CD4-positive, CD25-positive, alpha-beta regulatory T cell (primary cell): ENCODE measurements around the gene RAPGEF2. TPM values are rescaled to one million over a fixed set of nuclear protein-coding genes. Genes with fewer than 3 reads are reported as not detected.
"Not testable (repeated sequence)": the region's sequence is repeated elsewhere in the genome, so short reads cannot be mapped to it uniquely, and the experiment has no call there.

Source experiments
- ATAC-seq, 2 donors: fragments of 150-1000 bp; cut with Tn5 transposase; one replicate each; pipeline ENCODE4 v1.10.0; 2021; ENCODE audit warnings: low read depth in 2 of 2, moderate number of reproducible peaks in 2 of 2, moderate library complexity in 1 of 2
- DNase-seq, 3 donors: peaks; one replicate each; pipeline versions ENCODE4 v3.0.0 to v3.0.0-alpha.2; 2012 to 2022; ENCODE audit warnings: mixed read lengths in 1 of 3
- H3K27ac ChIP-seq: one replicate; pipeline ENCODE4 v1.7.0; 2013; ENCODE audit warnings: mild to moderate bottlenecking, low read length; ENCODE audit not compliant: insufficient read depth, poor library complexity, severe bottlenecking
- H3K27me3 ChIP-seq: one replicate; pipeline ENCODE4 v1.7.0; 2013; ENCODE audit warnings: low read length; ENCODE audit not compliant: control insufficient read depth, insufficient read depth
- H3K36me3 ChIP-seq: one replicate; pipeline ENCODE4 v1.7.0; 2013; ENCODE audit warnings: mild to moderate bottlenecking, low read length, moderate library complexity; ENCODE audit not compliant: control insufficient read depth, insufficient read depth
- H3K4me1 ChIP-seq: 2 replicates; pipeline ENCODE4 v1.7.0; 2013; ENCODE audit warnings: mild to moderate bottlenecking, low read length; ENCODE audit not compliant: insufficient read depth, control insufficient read depth, poor library complexity, severe bottlenecking
- H3K4me3 ChIP-seq: one replicate; pipeline ENCODE4 v1.7.0; 2013; ENCODE audit warnings: low read depth, mild to moderate bottlenecking, low read length, moderate library complexity
- H3K9me3 ChIP-seq, 2 experiments: 1 replicate in 1 of 2; 2 replicates in 1 of 2; pipeline ENCODE4 v1.7.0; 2013; ENCODE audit warnings: low read length in 2 of 2, mild to moderate bottlenecking in 1 of 2, moderate library complexity in 1 of 2; ENCODE audit not compliant: control insufficient read depth in 2 of 2
- H3K27ac Mint-ChIP-seq, 3 donors: one replicate each; pipeline ENCODE4 v1.8.0; 2020 to 2022; ENCODE audit warnings: mild to moderate bottlenecking in 3 of 3, mixed read lengths in 3 of 3, moderate library complexity in 2 of 3
- H3K27me3 Mint-ChIP-seq: one replicate; pipeline ENCODE4 v1.8.0; 2022; ENCODE audit warnings: mild to moderate bottlenecking, mixed read lengths
- H3K36me3 Mint-ChIP-seq: one replicate; pipeline ENCODE4 v1.8.0; 2020; ENCODE audit warnings: mixed read lengths
- H3K4me1 Mint-ChIP-seq, 4 donors: one replicate each; pipeline ENCODE4 v1.8.0; 2020 to 2022; ENCODE audit warnings: mixed read lengths in 4 of 4, mild to moderate bottlenecking in 1 of 4
- H3K4me3 Mint-ChIP-seq, 4 donors: one replicate each; pipeline ENCODE4 v1.8.0; 2020 to 2022; ENCODE audit warnings: mild to moderate bottlenecking in 4 of 4, mixed read lengths in 4 of 4, moderate library complexity in 3 of 4
- H3K9me3 Mint-ChIP-seq, 7 donors: one replicate each; pipeline ENCODE4 v1.8.0; 2020 to 2022; ENCODE audit warnings: mixed read lengths in 7 of 7, mild to moderate bottlenecking in 3 of 7, moderate library complexity in 2 of 7
- polyA plus RNA-seq, 4 donors: library from polyadenylated mRNA; unstranded; fragments of 300-500 nt; fragmentation: Illumina TruSeq; gene quantifications; one replicate each; pipeline ENCODE4 v1.2.3, GENCODE V29; 2021
- total RNA-seq: library from RNA; stranded (reverse); gene quantifications from one replicate; pipeline ENCODE4 v1.2.3, GENCODE V29; 2022

RAPGEF2 gene
- total and polyA plus RNA-seq, 5 donors from 2014 or later = 0.54 to 26.9 (median 1.3) TPM

- Mint-ChIP-seq H3K36me3 (no peaks in the 10 kb centered on the region), H3K4me3 (no peak overlapping the region), H3K4me1 (peaks cover 5 to 14% (median 11%) of the 10 kb centered on the region in 4 donors), H3K27me3 (peaks cover 17% of the 10 kb centered on the region), H3K9me3 (no peaks in the 10 kb centered on the region), H3K27ac (no peak overlapping the region)
- Histone ChIP-seq H3K27me3 (peaks cover 2% of the 10 kb centered on the region), H3K4me3 (no peak overlapping the region), H3K4me1 (peaks cover 7% of the 10 kb centered on the region), H3K27ac (no peak overlapping the region), H3K36me3 (no peaks in the 10 kb centered on the region), H3K9me3 (no peaks in the 10 kb centered on the region)
- DNase-seq (peak in 1 of 3 donors; percentile 75), ATAC-seq (no peak)
Measured at GRCh38 chr4:159079074-159079473, 23.8 kb upstream of the RAPGEF2 start.

- Histone ChIP-seq H3K27ac (no peak overlapping the region), H3K4me1 (no peaks in the 10 kb centered on the region), H3K9me3 (no peaks in the 10 kb centered on the region), H3K27me3 (peaks cover 5% of the 10 kb centered on the region), H3K4me3 (no peak overlapping the region), H3K36me3 (no peaks in the 10 kb centered on the region)
- Mint-ChIP-seq H3K36me3 (no peaks in the 10 kb centered on the region), H3K4me1 (no peaks in the 10 kb centered on the region), H3K27me3 (peaks cover 39% of the 10 kb centered on the region), H3K4me3 (no peak overlapping the region), H3K9me3 (peaks cover 0 to 4% (median 0%) of the 10 kb centered on the region in 7 donors), H3K27ac (no peak overlapping the region)
- DNase-seq = no peak
- ATAC-seq = no peak
Measured at GRCh38 chr4:159086606-159087005, 16.3 kb upstream of the RAPGEF2 start.

GRCh38 chr4:159090255-159090654 is 12.6 kb upstream of the RAPGEF2 start:
- peaks cover 5% of the 10 kb centered on the region for H3K27me3 ChIP-seq
- Mint-ChIP-seq H3K27ac (no peak overlapping the region), H3K4me1 (no peaks in the 10 kb centered on the region), H3K36me3 (no peaks in the 10 kb centered on the region), H3K4me3 (no peak overlapping the region), H3K9me3 (peaks cover 0 to 4% (median 0%) of the 10 kb centered on the region in 7 donors), H3K27me3 (peaks cover 46% of the 10 kb centered on the region)
- H3K36me3 ChIP-seq = no peaks in the 10 kb centered on the region
- no peak overlapping the region for H3K4me3 ChIP-seq
- DNase-seq = no peak
- ATAC-seq = no peak
- no peaks in the 10 kb centered on the region for H3K9me3 ChIP-seq
- no peak overlapping the region for H3K27ac ChIP-seq
- H3K4me1 ChIP-seq = no peaks in the 10 kb centered on the region

- H3K27ac Mint-ChIP-seq, H3K4me1 ChIP-seq: not testable (repeated sequence)
- peaks cover 36% of the 10 kb centered on the region for H3K27me3 Mint-ChIP-seq
Measured at GRCh38 chr4:159094156-159094555, 8.7 kb upstream of the RAPGEF2 start.

GRCh38 chr4:159096434-159096833 is 6.4 kb upstream of the RAPGEF2 start:
- H3K4me1 Mint-ChIP-seq = peaks cover 0 to 3% (median 1%) of the 10 kb centered on the region in 4 donors
- no peaks in the 10 kb centered on the region for H3K9me3 Mint-ChIP-seq
- DNase-seq (no peak), ATAC-seq (no peak)
- Histone ChIP-seq H3K4me3 (no peak overlapping the region), H3K9me3 (no peaks in the 10 kb centered on the region), H3K27ac (no peak overlapping the region), H3K36me3 (no peaks in the 10 kb centered on the region), H3K27me3 (peaks cover 4% of the 10 kb centered on the region), H3K4me1 (no peaks in the 10 kb centered on the region)
- no peak overlapping the region for H3K4me3 Mint-ChIP-seq
- H3K27ac Mint-ChIP-seq = no peak overlapping the region
- no peaks in the 10 kb centered on the region for H3K36me3 Mint-ChIP-seq
- H3K27me3 Mint-ChIP-seq = peaks cover 34% of the 10 kb centered on the region

More at GRCh38 chr4:159094156-159094555, 8.7 kb upstream of the RAPGEF2 start:
- H3K36me3 Mint-ChIP-seq, H3K36me3 ChIP-seq, H3K4me3 ChIP-seq, DNase-seq, H3K27ac ChIP-seq, H3K9me3 ChIP-seq, H3K27me3 ChIP-seq, H3K4me3 Mint-ChIP-seq, H3K9me3 Mint-ChIP-seq, ATAC-seq, H3K4me1 Mint-ChIP-seq: not testable (repeated sequence)

- Mint-ChIP-seq H3K27ac (no peak overlapping the region), H3K27me3 (peaks cover 36% of the 10 kb centered on the region), H3K4me3 (no peak overlapping the region), H3K4me1 (peaks cover 0 to 10% (median 6%) of the 10 kb centered on the region in 4 donors), H3K36me3 (no peaks in the 10 kb centered on the region), H3K9me3 (no peaks in the 10 kb centered on the region)
- no peaks in the 10 kb centered on the region for H3K9me3 ChIP-seq
- no peak overlapping the region for H3K27ac ChIP-seq
- peaks cover 4% of the 10 kb centered on the region for H3K27me3 ChIP-seq
- peaks cover under 1% of the 10 kb centered on the region for H3K4me1 ChIP-seq
- H3K4me3 ChIP-seq = no peak overlapping the region
- no peak for ATAC-seq
- H3K36me3 ChIP-seq = no peaks in the 10 kb centered on the region
- no peak for DNase-seq
Measured at GRCh38 chr4:159097144-159097543, 5.7 kb upstream of the RAPGEF2 start.

GRCh38 chr4:159097785-159098184 is 5.1 kb upstream of the RAPGEF2 start:
- H3K27ac Mint-ChIP-seq = no peak overlapping the region
- H3K4me3 Mint-ChIP-seq = no peak overlapping the region
- Histone ChIP-seq H3K4me3 (no peak overlapping the region), H3K9me3 (no peaks in the 10 kb centered on the region), H3K27ac (no peak overlapping the region), H3K27me3 (peaks cover 4% of the 10 kb centered on the region), H3K36me3 (no peaks in the 10 kb centered on the region), H3K4me1 (peaks cover 5% of the 10 kb centered on the region)
- H3K9me3 Mint-ChIP-seq = no peaks in the 10 kb centered on the region
- peaks cover 37% of the 10 kb centered on the region for H3K27me3 Mint-ChIP-seq
- no peak for ATAC-seq
- no peak for DNase-seq
- no peaks in the 10 kb centered on the region for H3K36me3 Mint-ChIP-seq
- H3K4me1 Mint-ChIP-seq = peaks cover 0 to 13% (median 8%) of the 10 kb centered on the region in 4 donors

- peaks cover 0 to 13% (median 8%) of the 10 kb centered on the region in 4 donors for H3K4me1 Mint-ChIP-seq
- peak overlapping the region in 1 of 3 donors; percentile 26 for H3K27ac Mint-ChIP-seq
- Histone ChIP-seq H3K27me3 (peaks cover 4% of the 10 kb centered on the region), H3K9me3 (no peaks in the 10 kb centered on the region), H3K36me3 (no peaks in the 10 kb centered on the region), H3K27ac (no peak overlapping the region), H3K4me3 (no peak overlapping the region), H3K4me1 (peaks cover 5% of the 10 kb centered on the region)
- ATAC-seq (no peak), DNase-seq (no peak)
- peaks cover 36% of the 10 kb centered on the region for H3K27me3 Mint-ChIP-seq
- H3K36me3 Mint-ChIP-seq = no peaks in the 10 kb centered on the region
- no peak overlapping the region for H3K4me3 Mint-ChIP-seq
- no peaks in the 10 kb centered on the region for H3K9me3 Mint-ChIP-seq
Measured at GRCh38 chr4:159098482-159099127, 4.3 kb upstream of the RAPGEF2 start.
